GM19468 (cell line): Measurements from ENCODE around the gene ZNF438.
"Not testable (repeated sequence)": the region's sequence is repeated elsewhere in the genome, so short reads cannot be mapped to it uniquely, and the experiment has no call there.

Source experiments
- ATAC-seq: cut with Tn5 transposase; IDR thresholded peaks from one replicate; pipeline ENCODE4 v1.9.1; 2021; ENCODE audit warnings: mild to moderate bottlenecking, moderate library complexity, moderate number of reproducible peaks; ENCODE audit not compliant: unreplicated experiment; ENCODE audit errors: extremely low read depth

ZNF438 gene, protein sequence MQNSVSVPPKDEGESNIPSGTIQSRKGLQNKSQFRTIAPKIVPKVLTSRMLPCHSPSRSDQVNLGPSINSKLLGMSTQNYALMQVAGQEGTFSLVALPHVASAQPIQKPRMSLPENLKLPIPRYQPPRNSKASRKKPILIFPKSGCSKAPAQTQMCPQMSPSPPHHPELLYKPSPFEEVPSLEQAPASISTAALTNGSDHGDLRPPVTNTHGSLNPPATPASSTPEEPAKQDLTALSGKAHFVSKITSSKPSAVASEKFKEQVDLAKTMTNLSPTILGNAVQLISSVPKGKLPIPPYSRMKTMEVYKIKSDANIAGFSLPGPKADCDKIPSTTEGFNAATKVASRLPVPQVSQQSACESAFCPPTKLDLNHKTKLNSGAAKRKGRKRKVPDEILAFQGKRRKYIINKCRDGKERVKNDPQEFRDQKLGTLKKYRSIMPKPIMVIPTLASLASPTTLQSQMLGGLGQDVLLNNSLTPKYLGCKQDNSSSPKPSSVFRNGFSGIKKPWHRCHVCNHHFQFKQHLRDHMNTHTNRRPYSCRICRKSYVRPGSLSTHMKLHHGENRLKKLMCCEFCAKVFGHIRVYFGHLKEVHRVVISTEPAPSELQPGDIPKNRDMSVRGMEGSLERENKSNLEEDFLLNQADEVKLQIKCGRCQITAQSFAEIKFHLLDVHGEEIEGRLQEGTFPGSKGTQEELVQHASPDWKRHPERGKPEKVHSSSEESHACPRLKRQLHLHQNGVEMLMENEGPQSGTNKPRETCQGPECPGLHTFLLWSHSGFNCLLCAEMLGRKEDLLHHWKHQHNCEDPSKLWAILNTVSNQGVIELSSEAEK

DNA sequence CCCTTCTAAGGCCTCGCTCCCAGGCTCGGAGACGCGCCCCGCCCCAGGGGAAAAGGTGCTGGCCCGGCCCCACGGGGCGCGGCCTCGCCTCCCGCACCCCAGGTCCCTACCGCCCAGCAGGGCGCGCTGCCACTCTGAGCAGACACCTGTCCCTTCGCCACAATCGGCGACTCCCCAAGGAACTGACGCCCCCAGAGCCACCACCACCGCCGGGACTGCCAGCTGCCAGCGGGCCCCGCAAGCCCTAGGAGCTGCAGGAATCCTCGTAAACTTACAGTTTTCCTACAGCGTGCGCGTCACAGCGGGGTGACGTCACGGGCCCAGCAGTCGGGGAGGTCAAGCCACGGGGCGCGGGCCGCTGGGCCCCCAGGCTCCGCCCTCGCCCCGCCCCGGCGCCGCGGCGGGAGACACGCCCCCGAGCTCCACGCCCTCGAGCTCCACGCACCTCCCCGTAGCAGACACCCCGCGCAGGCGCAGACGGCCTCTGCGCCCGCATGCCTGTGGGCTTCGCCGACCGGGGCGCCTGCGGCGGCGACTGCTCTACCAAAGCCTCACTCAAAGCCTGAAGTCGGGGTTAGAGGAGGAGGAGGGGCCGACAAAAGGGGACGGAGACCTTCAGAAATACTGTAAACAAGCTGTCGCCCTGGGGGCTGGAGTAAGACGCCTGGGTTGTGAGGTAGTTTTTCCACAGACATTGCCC, at the start of gene ZNF438:
TSS of gene ZNF438 (minus strand) at position 308 of the 700 bp plus-strand sequence. CDS start 154,831 bp downstream, outside the sequence.
- ATAC-seq, result peak; percentile 74

DNA sequence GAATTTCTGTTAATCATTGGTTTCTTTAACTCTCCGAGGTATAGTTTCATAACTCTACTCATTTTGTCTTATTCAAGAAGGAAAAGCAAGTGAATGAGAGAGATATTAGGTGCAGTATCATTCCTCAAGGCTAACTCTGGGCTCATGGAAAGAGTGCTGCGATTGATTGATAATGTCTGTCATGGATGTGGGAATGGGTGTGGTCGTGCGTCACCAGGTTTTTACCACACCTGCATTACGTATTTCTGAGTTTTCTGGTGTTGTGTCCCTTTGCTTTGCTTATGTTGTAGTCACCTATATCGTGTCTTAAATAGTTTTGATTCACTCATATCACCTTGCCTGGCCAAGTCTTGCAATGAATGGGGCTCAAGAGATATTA, 44.9 kb upstream of the ZNF438 start:
- no peak for ATAC-seq

DNA sequence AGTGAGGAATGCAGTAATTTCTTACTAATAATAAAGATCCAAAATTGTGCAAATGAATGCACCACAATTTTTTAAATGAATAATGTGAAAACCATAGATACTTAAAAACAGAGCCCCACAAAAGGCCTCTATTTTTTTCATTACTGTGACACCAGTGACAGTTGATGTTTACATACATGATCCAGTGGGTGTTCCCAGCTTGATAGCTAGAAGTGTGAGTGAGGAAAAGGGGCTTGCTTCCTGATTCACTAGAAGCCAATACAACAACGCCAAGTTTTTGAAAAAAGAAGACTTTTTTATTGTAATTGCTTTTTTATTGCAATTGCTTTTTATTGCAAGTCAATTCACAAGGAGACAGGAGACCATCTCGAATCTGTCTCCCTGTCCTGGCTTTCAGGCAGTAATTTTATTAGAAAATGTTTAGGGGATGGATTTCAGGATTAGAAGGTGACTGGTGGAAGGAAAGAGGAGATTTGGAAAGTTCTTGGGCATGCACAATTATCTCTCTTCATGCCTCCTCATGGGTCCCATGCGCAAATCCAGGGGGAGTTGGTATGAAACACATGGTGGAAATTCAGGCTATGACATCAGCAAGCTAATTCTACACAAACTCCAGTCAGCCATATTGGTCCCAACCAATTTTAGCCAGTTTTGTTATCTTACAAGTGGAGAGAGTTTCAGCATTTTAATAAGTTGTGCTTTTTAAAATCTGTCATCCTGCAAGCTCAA, 44.4 kb upstream of the ZNF438 start:
- no peak for ATAC-seq

DNA sequence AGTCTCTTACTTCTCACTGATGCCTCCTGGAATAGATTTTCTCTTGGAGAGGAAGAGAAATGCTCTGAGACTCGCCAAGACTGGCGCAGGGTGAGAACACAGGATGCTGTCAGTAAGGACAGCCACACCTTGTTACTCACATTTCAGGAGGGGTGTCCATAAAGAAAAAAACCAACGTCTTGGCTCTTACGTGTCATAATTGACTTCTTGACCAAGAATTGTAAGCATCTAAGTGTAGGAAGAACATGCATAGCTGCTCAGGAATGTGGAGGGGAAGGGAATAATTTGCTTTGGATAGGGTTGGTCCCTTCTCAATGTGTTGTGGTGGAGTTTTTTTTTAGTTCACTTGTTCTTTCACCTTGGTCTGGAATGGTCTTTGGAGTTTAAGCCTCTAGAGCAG, 43.8 kb upstream of the ZNF438 start:
- ATAC-seq, result no peak

DNA sequence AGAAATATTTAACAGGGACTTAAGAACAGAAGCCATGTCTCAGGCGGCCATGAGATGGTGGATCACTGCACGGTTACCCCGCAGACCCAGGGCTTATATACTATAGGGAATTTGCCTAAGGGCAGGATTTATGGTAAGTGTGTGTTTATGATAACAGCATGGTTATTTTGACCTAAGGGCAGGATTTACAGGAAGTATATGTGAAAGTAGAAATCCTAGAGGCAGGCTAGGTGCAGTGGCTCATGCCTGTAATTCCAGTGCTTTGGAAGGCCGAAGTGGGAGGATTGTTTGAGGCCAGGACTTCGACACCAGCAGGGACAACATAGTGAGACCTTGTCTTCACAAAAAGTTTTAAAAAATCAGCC, 43.0 kb upstream of the ZNF438 start:
- ATAC-seq, result no peak

DNA sequence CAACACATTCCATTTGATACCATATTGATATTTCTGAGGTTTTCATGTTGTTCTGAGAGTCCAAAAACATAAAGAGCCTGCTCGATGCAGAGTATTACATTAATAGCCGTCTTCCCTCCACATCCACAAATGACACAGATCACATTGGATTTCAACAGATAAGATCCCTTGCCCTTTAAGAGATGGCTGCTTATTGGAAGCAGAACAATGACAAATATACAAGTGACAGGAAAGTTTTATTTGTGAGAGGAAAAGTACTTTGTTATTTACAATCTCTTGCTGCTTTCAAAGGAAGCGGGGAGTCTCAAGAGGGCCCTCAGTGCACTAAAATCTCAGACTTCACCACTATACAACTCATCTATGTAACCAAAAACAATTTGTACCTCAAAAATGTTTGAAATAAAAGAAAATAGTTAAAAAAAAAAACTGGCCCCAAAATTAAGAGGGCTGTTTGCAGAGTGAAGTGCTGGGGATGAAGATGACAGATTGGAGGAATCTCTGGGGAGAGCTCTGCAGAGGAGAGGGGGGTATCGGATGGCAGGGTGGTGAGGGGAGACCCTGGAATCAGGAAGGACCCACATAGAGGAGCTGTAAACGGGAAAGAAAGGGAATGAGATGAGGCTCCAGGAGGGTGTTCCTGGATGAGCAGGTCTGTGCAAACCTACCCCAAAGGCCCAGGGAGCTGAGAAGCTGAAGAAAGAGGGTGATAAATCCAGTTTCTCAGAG, 42.5 kb upstream of the ZNF438 start:
- no peak for ATAC-seq

DNA sequence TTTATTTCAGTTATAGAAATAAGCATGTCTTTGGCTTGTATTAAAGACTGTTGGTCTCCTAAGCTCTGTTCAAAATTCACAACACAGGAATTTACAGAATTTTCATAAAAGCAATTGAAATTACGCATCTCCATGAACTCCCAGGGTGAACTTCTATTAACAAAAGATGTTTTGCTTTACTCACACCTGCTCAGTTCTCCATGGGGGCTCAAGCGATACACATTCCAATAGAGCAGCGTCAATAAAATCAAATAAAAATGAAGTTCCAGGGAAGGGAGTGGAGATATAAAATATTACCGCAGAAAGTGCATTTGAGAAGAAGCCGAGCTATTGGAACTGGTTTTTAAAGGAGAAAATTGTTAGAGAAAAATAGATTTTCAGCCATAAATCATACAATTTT, 41.5 kb upstream of the ZNF438 start:
- no peak for ATAC-seq

DNA sequence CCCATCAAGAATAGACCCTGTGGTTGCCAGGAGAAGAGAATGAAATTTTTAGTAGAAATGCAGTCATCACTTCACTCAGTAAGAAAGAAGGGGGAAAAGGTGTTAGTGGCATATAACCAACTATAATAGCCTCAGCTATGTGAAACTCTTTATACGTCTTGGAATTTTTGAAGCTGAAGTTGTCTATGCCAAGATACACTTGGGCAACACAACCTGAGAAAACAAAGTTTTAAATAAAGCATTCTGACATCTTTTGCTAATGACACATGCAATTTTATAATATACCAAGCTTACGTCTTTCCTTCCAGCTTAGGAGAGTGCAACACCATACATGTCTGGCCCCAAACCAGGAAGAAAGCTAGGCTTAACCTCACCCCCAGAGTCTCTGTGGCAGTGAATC, 40.8 kb upstream of the ZNF438 start:
- no peak for ATAC-seq

DNA sequence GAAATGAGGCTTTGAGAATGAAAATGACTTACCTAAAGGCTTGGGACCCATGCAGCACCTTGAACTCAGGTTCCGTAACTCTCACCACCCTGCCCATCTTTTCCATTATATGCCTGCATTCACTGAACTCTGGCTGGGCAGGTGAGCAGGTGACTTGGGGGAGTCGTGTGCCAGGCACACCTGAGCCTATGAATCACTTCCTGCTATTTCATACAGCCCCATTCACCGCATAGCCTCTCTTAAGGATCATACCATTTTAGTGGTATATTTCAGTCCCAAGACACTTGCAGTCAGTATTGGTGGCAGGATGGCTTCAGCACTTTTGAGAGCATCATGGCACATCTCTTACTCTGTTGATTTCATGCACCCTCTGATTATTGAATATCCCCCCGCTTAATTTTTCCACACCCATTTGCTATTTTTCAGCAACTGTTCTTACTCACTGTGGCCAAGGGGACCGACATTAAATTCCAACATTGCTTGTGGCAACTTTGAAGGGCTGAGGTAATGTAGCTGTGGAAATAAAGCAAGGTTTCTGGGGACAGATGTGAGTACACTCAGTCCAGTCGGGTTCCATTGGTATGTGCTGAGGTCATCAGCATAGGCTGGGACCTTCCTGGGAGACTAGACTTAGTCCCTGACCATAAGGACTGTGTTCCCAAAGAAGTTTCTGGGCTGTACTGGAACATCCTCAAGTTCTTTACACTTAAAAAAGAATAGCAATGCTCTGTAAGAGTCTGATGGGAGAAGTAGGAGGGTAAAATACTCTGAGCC, 39.8 kb upstream of the ZNF438 start:
- no peak for ATAC-seq

DNA sequence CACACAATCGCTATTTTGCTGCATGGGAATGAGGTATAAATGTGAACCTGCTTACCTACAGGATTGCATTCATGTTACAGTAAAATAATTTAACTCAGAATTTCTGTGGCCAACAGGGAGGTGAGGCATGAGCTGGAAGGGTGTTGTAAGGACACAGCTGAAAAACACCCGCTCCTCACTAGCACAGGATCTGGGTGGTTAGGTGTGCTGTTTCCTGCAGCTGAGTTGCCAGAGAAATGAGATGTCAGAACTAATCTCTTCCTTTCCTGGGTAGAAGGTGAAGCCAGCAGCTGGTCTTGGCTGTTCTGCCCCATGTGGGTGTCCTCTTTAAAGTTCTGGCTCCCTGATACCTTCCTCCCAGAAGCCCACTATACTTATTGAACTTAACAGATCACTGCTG, 39.0 kb upstream of the ZNF438 start:
- no peak for ATAC-seq

DNA sequence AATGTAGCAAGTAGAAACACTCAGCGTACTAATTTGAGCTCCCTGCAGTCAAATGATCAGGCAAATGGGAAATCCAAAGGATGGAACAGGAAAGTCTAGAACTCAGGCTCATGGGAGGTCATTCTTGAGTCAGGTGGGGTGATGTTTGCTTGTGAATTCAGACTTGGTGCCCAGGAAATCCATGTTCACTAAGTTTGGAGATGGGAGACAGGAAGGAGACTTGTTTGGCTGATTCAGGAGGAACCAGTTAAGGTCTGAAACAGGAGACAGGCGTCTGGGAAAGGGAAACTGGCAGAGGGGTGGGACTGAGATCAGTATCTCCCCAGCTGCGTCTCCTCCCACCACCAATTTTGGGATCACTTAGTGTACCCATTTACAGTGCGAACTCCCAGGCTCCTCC, 38.4 kb upstream of the ZNF438 start:
- ATAC-seq, result no peak

DNA sequence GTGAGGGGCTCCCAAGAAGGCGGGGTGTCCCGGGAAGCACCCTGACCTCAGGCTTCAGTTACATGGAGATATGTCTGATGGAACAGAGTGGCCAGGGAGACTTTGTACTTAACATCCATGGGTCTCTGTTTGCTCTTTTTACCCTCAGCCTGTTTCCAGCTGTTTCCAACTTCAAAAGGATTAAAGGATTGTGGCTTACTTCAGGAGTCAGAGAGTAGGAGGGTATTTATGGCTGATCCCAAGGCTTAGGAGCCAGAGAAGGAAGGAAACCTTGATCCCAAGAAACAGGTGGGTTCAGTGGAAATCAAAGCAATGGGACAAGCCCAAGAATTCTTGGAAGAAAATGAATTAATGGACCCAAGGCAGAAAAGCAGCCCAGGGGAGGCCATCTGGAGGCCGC, 37.7 kb upstream of the ZNF438 start:
- ATAC-seq, result no peak

DNA sequence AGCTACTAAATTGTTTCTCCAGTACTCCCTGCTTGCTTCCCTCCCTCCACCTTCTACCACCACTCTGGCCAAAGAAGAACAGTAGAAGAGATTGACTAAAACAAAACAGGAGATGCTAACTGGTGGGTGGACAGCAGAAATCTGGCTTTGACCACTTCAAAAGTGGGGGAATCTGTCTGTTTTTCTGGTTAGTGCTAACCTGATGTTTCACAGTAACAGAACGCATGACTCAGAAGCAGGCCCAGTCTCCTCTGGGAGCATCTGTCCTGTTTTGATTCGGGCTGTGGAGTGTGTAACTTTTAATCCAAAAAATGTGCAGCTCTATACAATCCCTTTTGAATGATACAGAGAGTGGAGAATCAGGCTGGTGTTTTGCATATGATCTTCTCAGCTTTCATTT, 32.7 kb upstream of the ZNF438 start:
- no peak for ATAC-seq

DNA sequence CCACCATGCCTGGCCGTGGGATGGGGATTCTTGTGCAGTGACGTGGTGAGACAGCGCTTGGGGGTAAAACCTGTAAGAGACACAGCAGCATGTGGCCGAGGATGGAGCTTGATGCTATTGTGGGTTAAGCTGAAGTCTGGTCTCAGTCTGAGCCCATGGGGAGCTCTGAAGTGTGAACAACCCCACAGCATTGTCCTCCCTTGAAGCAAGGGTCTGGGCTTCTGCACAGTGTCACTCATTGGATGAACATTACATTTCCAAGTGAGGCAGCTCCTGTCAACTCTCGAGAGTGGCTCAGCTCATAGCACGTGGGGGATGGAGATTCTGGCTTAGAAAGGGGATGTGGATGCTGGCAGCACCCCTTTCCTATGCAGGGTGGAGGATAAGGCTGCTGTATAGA, 32.2 kb upstream of the ZNF438 start:
- ATAC-seq, result no peak

DNA sequence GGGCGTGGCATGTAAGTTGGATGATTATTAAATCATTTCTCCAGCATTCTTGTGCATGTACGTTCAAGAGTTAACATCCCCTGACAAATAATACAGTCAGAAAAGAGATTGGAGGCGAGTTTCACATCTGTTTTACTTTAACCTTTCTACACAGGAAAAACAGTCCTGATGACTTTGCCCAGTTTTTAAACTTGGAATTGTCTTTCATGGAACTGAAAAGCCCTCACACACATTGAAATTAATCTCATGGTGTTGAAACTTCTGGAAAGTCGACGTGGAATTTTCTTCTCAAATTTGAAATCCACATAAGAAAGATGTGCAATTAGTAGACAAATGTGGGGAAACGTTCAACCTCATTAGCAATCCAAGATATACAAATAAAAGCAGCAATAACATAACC, 31.2 kb upstream of the ZNF438 start:
- ATAC-seq, result no peak

DNA sequence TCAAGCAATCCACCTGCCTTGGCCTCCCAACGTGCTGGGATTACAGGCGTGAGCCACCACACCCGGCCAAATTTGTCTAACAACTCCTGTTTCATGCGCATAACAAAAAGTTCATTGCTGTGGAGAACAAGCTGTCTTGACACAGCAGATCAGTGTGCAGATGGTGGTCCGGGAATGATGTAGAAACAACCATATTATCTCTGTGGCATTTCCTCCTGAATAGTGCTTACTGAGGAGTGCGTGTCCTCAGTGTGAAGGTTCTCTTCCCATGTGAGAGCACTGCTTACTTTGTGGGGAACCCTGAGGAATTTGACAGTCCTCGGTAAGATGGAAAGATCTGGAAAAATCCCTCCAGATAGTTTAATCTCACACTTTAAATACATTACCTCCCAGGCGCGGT, 30.3 kb upstream of the ZNF438 start:
- ATAC-seq, result no peak

DNA sequence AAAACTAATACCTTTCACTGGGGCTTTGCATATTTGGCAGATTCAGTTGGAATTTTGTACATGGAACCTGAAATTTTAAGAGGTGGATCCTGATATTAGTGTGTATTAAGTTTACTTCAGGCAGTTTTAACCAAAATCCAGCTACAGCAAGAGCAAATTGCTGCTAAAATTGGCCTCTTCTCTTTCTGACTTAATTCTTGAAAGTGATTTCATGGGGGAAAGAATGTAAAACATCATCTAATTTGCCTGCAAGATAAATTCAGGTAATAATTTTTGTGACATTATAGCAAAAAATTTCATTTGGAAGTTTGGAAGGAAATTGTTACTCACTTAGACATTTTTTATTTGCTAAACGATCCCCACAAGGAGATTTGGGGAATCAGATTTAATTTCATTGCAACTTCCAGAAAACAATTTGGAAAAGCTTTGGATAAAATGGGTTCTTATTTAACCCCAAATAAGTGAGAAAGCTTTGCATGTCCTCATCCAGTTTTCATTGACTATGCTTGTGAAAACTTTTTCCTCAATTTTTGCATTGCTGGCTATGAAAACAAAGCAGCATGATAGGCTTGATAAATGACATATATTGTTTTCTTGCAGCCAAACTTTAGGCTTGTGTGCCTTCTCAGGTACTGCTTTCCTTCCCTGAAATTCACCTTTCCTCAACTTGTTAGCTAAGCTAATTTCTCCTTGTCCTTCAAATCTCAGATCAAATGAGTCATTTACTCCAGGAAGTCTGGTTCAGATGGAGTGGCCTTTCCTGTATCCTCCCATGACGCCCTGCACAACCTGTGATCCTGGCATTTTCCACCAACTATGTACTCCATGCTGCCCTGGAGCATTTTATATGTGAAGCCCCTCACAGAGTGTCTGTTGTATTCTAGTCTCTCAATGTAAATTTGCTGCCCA, 27.4 kb upstream of the ZNF438 start:
- ATAC-seq, result no peak

DNA sequence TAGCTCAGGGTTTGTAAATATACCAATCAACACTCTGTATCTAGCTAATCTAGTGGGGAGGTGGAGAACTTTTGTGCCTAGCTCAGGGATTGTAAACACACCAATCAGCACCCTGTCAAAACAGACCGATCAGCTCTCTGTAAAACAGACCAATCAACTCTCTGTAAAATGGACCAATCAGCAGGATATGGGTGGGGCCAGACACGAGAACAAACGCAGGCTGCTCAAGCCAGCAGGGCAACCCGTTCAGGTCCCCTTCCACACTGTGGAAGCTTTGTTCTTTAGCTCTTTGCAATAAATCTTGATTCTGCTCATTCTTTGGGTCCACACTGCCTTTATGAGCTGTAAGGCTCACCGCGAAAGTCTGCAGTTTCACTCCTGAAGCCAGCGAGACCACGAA, 25.0 kb upstream of the ZNF438 start:
- not testable (repeated sequence) for ATAC-seq
